ENCODE measurements around the gene SCUBE3. TPM values are rescaled to one million over a fixed set of nuclear protein-coding genes. Genes with fewer than 3 reads are reported as not detected.
A peak's percentile ranks its signal among the peaks of the same experiment; 100 is the strongest.

Gene SCUBE3
- total and polyA plus RNA-seq, 12 donors = 1.2 to 18.8 (median 8.4) TPM

DNA sequence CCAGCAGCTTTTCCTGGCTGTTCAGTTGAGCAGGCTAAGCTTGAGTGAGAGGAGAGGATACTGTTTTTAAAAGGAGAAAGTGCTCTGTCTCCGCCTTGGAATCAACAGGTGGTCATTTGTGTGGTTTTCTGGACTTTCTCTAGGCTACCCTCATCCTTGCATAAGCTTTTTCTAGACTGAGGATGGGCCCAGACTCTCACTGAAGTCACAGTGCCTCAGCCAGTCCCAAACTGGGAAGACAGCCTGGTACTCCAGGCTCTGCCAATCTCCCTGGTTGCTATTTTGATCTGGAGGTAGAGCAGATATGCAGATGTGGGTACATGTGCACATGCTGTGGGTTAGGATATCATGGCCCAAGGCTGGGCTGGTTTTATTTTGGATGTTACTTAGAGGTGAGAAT is 7.0 kb downstream of the SCUBE3 start:
- WGBS, 2 donors = 79 to 88% methylated on average over 1 of the region's 1 CpG
- peaks cover 0 to 75% (median 37%) of the 10 kb centered on the region in 9 donors for H3K4me1 ChIP-seq
- intact Hi-C loops (cut with DNase I) = loop anchor here in 1 of 10 donors (2.0 kb wide), 1 partner anchor 18 kb away; no protein-coding TSS in a partner anchor

DNA sequence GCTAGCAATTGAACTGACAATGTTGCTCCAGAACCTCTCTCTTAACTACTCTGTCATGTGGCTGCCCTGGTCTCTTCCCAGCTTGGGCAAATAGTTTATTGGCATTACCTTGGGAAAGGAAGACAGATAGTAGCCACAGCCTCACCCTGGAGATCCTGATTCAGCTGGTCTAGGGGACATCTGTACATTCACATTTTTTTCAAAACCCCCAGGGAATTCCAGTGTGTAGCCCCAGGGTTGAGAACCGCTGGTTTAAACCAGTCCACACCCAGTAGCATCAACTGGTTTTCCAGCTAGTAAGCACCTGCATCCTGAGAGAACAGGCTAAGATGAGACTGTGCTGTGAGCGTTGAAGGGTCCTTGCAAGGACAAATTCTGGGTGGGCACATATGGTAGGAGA is 9.6 kb downstream of the SCUBE3 start:
- DNase-seq (no peak), ATAC-seq (no peak)
- intact Hi-C loops (cut with DNase I) = no loop called here
- H3K27me3 ChIP-seq = no peaks in the 10 kb centered on the region
- no peaks in the 10 kb centered on the region for H3K36me3 ChIP-seq
- H3K4me1 ChIP-seq = peaks cover 0 to 51% (median 26%) of the 10 kb centered on the region in 9 donors
- no peak overlapping the region for H3K27ac ChIP-seq
- H3K9me3 ChIP-seq = no peaks in the 10 kb centered on the region
- WGBS, 2 donors = 78 to 82% methylated on average over 2 of the region's 2 CpGs
- TF ChIP-seq, protein P1, sequence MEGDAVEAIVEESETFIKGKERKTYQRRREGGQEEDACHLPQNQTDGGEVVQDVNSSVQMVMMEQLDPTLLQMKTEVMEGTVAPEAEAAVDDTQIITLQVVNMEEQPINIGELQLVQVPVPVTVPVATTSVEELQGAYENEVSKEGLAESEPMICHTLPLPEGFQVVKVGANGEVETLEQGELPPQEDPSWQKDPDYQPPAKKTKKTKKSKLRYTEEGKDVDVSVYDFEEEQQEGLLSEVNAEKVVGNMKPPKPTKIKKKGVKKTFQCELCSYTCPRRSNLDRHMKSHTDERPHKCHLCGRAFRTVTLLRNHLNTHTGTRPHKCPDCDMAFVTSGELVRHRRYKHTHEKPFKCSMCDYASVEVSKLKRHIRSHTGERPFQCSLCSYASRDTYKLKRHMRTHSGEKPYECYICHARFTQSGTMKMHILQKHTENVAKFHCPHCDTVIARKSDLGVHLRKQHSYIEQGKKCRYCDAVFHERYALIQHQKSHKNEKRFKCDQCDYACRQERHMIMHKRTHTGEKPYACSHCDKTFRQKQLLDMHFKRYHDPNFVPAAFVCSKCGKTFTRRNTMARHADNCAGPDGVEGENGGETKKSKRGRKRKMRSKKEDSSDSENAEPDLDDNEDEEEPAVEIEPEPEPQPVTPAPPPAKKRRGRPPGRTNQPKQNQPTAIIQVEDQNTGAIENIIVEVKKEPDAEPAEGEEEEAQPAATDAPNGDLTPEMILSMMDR (IDR thresholded peaks at IDR 0.05) = no peak
- no peak overlapping the region for H3K4me3 ChIP-seq

More for the DNA sequence above, 7.0 kb downstream of the SCUBE3 start:
- H3K27me3 ChIP-seq = peaks cover 0 to 20% (median 3%) of the 10 kb centered on the region in 7 donors
- TF ChIP-seq, protein P1 (IDR thresholded peaks at IDR 0.05) = no peak
- ATAC-seq = peak in 7 of 8 donors; percentile 38 to 86 (median 67)
- no peaks in the 10 kb centered on the region for H3K36me3 ChIP-seq
- peak overlapping the region in 5 of 10 donors; percentile 13 to 58 (median 48) for H3K27ac ChIP-seq
- peak in 1 of 2 donors; percentile 29 for DNase-seq
- no peaks in the 10 kb centered on the region for H3K9me3 ChIP-seq
- H3K4me3 ChIP-seq = no peak overlapping the region

DNA sequence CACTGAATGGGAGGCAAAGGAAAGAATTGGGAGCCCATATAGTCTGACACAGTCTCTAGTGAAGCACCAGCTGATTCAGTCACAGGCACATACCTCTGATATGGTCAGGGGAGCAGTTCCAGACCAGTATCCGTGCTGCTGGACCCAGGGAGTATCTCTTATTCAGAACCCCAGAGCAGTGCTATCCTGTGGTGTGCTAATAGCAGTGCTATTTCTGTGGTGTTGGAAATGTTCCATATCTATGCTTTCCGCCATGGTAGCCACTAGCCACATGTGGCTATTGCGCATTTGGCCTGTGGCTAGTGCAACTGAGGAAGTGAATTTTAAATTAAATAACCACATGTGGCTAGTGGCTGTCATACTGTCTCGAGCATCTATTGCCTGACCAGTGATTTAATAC is 11.0 kb downstream of the SCUBE3 start:
- H3K27ac ChIP-seq = peak overlapping the region in 6 of 10 donors; percentile 28 to 44 (median 35)
- intact Hi-C loops (cut with DNase I) = no loop called here

DNA sequence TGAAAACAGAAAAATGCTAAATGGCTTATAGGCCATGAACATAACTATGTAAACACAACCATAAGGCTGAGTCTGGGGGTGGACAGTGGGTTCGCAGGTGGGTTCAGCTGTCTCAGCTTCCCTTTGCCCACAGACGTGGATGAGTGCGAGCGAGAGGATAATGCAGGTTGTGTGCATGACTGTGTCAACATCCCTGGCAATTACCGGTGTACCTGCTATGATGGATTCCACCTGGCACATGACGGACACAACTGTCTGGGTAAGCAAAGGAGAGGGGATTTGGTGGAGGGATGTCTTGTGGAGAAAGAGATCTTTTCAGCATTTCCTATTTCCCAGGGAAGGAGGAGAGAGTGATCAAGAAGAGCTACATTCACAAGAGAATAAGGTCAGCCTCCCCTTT is 14.7 kb downstream of the SCUBE3 start:
- Histone ChIP-seq H3K36me3 (peaks cover 0 to 3% (median 0%) of the 10 kb centered on the region in 9 donors), H3K4me1 (peaks cover 13 to 37% (median 27%) of the 10 kb centered on the region in 9 donors), H3K9me3 (no peaks in the 10 kb centered on the region), H3K27ac (no peak overlapping the region), H3K27me3 (no peaks in the 10 kb centered on the region), H3K4me3 (no peak overlapping the region)
- WGBS, 2 donors = 95 to 96% methylated on average over 6 of the region's 6 CpGs
- TF ChIP-seq, protein P1 (IDR thresholded peaks at IDR 0.05) = no peak
- intact Hi-C loops (cut with DNase I) = no loop called here
- ATAC-seq (no peak), DNase-seq (no peak)

More for the DNA sequence above, 11.0 kb downstream of the SCUBE3 start:
- Histone ChIP-seq H3K9me3 (no peaks in the 10 kb centered on the region), H3K36me3 (peaks cover 0 to 3% (median 0%) of the 10 kb centered on the region in 9 donors), H3K4me1 (peaks cover 0 to 40% (median 20%) of the 10 kb centered on the region in 9 donors), H3K27me3 (no peaks in the 10 kb centered on the region), H3K4me3 (no peak overlapping the region)
- no peak for DNase-seq
- ATAC-seq = peak in 7 of 8 donors; percentile 34 to 79 (median 64)
- TF ChIP-seq, protein P1 (IDR thresholded peaks at IDR 0.05) = no peak
- WGBS, 2 donors = 57 to 67% methylated on average over 4 of the region's 4 CpGs
